ENCODE measurements around the gene TP73.
A peak's percentile ranks its signal among the peaks of the same experiment; 100 is the strongest.

Gene TP73

DNA sequence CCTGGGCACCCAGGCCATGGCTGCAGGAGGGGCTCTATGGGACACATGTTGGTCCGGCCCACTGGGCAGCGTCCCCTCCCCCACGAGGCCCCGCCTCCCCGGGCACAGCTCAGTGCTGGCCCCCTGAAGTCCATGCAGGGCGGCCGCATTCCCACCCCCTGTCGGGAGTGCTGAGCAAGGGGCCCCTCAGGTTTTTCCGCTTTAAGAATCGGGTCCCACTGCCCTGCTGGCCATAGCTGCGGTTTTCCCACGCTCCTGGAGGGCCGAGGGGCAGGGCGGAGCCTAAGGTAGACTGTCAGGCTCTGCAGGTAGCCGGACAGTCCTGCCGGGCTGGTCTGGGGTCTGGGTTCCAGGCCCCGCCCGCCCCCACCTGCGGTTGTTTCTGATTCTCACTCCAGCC lies 56.5 kb downstream of the TP73 start:
- no peak for DNase-seq (ENCODE audit: low spot score)

DNA sequence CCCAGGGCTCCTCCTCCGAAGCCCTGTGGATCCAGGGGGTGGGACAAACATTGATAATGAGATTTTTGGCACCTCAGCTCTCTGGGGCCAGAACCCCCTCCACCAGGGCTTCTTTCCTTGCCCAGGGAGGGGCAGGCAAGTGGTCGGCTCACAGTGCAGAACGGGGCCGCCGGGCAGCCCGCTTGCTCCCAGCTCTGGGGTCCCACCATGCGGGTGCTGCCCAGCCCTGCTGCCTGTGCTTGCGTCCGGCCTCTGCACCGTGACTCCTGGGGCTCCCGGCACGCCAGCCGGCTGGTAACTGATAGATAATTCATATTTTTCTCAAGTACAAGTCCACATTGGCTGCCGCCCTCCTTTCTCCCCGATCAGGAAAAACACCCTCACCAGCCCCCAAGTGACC lies 57.9 kb downstream of the TP73 start:
- no peak for DNase-seq (ENCODE audit: low spot score)

DNA sequence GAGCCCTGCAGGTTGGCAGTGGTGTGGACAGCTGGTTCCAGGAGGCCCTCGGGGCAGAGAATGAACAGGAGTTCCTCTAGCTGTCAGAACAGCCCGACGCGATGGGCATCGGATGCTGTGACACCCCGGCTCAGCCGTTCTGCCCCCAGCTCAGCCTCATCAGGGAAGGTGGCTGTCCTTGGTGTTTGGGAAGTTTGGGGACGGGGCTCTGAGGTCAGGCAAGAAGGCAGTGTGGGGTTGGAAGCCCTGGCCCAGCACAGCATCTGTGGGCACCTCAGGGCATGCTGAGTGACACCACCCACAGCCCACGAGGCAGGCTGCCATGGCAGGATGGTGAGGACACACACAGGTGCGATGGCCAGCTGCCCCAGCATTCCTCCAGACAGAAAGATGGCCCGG lies 59.1 kb downstream of the TP73 start:
- no peak for DNase-seq (ENCODE audit: low spot score)

DNA sequence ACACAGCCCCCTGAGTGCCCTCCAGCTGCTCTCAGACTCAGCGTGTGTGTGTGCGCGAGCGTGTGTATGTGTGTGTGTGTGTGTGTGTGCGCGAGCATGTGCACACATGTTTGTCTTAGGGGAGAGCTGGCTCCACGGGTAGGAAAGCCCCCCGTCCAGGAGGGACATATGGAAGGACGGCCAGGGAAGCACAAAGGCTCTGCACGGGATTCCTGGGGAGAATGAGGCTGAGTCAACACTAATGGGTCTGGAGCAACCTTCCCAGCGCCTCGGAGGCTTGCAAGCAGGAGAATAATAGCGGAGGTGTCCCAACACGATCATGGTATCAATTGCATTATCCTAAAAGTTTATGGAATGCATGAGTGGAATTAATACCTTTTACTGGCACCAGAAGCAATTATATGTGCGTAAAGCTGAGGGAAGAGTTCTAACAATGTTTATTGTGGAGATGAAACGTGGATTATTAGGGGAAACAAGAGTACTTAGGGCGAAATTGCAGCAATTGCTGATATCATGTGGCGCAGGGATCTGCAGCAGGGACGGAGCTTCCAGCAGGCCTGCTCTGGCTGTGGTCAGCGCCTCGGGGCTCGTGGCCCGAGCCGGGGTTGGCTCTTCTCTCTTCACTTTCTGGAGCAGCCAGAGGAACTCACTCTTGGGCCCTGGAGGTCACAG lies 59.6 kb downstream of the TP73 start:
- no peak for DNase-seq (ENCODE audit: low spot score)

GRCh38 chr1:3712573-3713535 lies 60.5 kb downstream of the TP73 start:
- no peak for DNase-seq (ENCODE audit: low spot score)

- no peak for DNase-seq (ENCODE audit: low spot score)
Observed at GRCh38 chr1:3713840-3714239, 61.5 kb downstream of the TP73 start.

DNA sequence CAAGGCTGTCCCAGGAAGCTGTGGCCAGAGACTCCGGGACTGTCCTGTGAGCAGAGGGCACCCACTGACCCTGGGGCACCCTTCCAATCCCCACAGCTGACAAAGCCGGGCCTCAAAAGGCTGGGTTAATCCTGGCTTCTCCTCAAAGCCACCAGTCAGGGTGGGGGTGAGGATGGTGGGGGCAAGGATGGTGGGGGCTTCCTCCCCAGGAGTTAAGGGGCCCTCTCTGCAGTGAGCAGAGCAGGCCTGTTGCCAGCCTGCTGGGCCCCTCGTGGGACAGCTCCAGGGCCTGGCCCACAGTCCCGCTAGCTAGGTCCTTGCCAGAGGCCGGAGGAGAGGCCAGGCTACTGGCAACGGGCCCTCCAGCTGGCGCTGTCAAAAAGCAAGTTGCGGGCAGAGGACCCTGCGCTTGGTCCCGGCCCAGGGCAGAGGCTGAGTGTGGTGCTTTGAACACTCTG lies 62.0 kb downstream of the TP73 start:
- no peak for DNase-seq (ENCODE audit: low spot score)

DNA sequence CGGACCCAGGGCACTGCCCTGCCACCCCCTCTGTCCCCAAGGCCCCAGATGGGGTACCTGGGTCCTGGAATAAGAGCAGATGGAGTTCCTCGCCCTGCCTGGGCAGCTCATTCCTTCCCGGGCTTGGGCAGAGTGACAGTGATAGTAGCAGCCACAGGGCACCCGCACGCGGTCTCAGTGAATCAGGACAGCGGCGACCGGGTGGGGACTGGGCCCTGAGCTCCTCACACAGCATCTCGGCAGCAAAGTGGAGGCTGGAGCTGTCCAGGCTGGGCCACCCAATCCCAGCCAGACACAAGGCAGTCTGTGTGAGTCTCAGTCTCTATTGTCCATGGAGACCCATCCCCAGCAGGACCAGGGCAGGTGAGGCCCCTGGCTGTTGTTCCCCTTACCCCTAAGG lies 62.5 kb downstream of the TP73 start:
- DNase-seq (ENCODE audit: low spot score) = no peak

GRCh38 chr1:3716351-3716750 lies 64.0 kb downstream of the TP73 start:
- no peak for DNase-seq (ENCODE audit: low spot score)

DNA sequence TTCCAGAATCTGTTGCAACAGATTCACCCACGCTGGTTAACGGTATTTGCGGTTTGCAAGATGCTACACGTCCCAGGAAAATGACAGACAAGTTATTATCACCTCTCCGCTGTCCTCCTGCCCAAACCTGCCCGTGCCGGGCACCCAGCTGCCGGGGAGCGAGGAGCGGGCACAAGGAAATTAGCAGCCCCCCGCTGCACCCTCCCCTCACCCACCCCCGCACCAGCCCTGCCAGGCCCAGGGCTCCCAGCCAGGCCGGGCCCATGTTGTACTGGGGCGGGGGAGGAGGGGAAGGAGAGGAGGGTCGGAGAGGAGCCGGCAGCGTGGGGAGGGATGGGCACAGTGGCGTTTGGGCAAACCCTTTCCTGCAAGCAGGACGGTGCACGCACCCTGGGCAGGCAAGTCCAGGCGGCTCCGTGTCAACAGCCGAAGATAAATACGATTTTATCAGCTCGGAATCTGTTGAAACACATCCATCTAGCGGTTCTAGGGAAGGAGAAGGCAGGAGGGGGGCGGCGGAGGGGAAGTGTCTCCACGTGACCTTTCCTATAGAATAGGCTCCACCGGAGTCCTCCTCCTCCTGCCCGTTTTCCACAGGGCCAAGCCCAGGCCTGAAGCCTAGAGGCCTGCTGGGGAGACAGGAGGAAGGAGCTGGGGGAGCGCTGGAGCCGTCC lies 64.9 kb downstream of the TP73 start:
- no peak for DNase-seq (ENCODE audit: low spot score)

DNA sequence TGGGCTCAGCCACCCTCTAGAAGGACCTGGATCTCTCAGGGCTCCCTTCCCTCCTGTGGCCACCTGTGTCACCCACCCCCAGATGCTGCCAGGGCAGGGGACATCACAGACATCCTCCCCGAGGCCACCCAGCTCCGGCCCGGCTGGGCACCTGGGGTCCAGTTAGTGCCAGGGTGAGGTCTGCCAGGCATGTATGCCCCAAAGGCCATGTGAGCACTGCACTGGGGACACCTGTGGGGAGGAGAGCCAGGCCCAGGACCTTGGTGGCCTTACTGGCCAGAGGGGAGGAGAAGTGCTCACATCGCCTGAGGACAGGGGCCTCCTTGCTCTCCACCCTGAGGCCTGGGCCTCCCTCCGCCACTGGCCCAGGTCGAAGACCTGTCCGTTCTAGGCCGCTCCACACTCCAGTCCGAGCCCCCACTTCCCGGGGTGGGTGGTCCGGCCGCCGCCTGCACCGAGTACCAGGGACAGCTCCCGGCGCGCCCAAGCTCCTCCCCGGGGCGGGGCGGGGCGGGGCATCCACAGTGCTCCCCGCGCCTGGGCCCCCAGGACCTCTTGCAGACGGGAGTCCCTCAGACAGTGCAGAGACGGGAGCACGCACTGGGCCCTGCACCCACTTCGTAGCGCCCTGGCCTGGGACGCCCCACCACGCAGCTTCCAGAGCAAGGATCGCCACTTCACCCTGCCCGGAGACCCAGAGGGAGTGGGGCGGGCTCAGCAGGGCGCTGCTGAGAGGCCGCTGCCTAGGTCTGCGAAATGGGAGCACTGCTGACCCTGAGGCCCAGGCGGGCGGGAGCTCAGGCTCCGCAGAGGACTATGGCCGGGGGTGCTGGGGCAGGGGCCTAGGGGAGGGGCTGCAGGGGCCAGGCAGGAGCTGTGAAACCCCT lies 65.6 kb downstream of the TP73 start:
- DNase-seq (ENCODE audit: low spot score) = peak; percentile 77

DNA sequence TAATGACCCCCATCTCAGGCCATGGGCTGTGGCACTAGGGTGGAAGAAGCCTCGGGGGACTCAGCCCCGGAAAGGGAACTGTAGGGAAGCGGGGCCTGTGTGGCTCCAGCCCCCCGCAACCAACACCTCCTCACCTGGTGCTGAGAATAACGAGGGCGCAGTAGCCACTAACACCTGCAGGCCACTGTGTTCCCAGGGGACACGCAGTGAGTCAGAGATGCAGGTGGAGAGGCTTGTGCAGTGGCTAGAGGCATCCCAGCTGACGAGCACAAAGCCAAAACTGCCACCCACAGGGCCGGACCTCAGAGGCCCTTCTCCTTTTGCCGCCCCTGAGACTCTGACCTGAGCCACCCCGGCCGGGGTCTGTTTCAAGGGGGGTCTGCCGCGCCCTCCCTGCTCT lies 66.4 kb downstream of the TP73 start:
- DNase-seq (ENCODE audit: low spot score) = no peak

- DNase-seq (ENCODE audit: low spot score) = no peak
Observed at GRCh38 chr1:3721955-3722465, 69.7 kb downstream of the TP73 start.

GRCh38 chr1:3722846-3723245 lies 70.5 kb downstream of the TP73 start:
- no peak for DNase-seq (ENCODE audit: low spot score)

DNA sequence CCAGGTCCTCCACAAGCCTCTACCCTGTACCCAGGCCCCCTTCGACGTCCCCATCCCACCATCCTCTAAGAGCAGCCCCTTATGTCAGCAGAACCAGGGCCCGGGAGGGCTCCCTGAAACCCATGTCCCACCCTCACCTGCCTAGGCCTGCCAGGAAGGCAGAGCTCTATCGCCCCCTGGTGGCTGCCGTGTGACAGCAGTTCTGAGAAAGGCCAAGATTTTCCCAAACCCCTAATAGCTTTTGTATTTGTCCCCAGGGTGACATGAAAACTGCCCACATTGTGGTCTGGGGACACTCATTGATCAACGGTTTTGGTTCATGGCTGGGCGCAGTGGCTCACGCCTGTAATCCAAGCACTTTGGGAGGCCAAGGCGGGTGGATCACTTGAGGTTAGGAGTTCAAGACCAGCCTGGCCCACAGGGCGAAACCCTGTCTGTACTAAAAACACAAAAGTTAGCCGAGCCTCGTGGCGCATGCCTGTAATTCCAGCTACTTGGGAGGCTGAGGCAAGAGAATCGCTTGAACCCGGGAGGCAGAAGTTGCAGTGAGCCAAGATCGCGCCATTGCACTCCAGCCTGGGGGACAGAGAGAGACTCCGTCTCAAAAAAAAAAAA lies 72.2 kb downstream of the TP73 start:
- peak; percentile 85 for DNase-seq (ENCODE audit: low spot score)

GRCh38 chr1:3725366-3725765 lies 73.0 kb downstream of the TP73 start:
- no peak for DNase-seq (ENCODE audit: low spot score)

GRCh38 chr1:3727042-3727824 lies 74.9 kb downstream of the TP73 start:
- peak; percentile 72 for DNase-seq (ENCODE audit: low spot score)

- DNase-seq (ENCODE audit: low spot score) = no peak
Observed at GRCh38 chr1:3727825-3728776, 75.8 kb downstream of the TP73 start.
